Measurements from ENCODE around the gene RAP1GAP2. TPM values are rescaled to one million over a fixed set of nuclear protein-coding genes. Genes with fewer than 3 reads are reported as not detected.
A peak's percentile ranks its signal among the peaks of the same experiment; 100 is the strongest.
"Not testable (repeated sequence)": the region's sequence is repeated elsewhere in the genome, so short reads cannot be mapped to it uniquely, and the experiment has no call there.

RAP1GAP2 gene
- polyA plus RNA-seq, 1 donor = 21.3 TPM

DNA sequence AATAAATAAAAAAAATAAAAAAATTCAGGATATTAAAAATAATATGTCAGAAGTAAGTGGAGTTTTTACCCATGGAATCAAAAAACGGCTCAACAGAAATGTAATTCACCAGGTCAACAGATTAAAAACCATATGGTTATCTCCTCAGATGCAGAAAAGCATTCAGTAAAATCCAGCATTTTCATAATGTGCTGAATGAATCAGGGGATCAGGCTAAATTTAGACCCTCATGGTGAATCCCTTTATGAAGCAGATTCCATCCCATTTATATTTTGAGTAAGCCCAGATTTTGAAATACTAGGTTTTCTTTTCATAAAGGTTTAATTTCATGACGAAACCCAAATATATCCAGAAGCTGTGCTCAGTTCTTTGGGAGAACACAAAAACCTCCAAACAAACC, 182.8 kb downstream of the RAP1GAP2 start:
- H3K4me1 ChIP-seq (ENCODE audit: control insufficient read depth, insufficient read depth, low read length) = no peaks in the 10 kb centered on the region
- no peak overlapping the region for H3K4me3 ChIP-seq (ENCODE audit: low read length)
- H3K27me3 ChIP-seq (ENCODE audit: control insufficient read depth, insufficient read depth, low read length) = no peaks in the 10 kb centered on the region
- no peaks in the 10 kb centered on the region for H3K9me3 ChIP-seq (ENCODE audit: control insufficient read depth, low read depth, low read length)
- no peak overlapping the region for H3K27ac ChIP-seq (ENCODE audit: low read length)
- peaks cover 15% of the 10 kb centered on the region for H3K36me3 ChIP-seq (ENCODE audit: control insufficient read depth, insufficient read depth, low read length)
- DNase-seq = no peak
- 100% methylated on average over 1 of the region's 2 CpGs for WGBS (ENCODE audit: insufficient coverage, low lambda C conversion rate)

GRCh38 chr17:2980211-2980903, 184.1 kb downstream of the RAP1GAP2 start:
- WGBS (ENCODE audit: insufficient coverage, low lambda C conversion rate) = no CpG with 5 or more reads among the region's 13 CpGs
- H3K27ac ChIP-seq (ENCODE audit: low read length) = no peak overlapping the region
- H3K27me3 ChIP-seq (ENCODE audit: control insufficient read depth, insufficient read depth, low read length) = no peaks in the 10 kb centered on the region
- peaks cover 18% of the 10 kb centered on the region for H3K36me3 ChIP-seq (ENCODE audit: control insufficient read depth, insufficient read depth, low read length)
- H3K4me1 ChIP-seq (ENCODE audit: control insufficient read depth, insufficient read depth, low read length) = no peaks in the 10 kb centered on the region
- no peak overlapping the region for H3K4me3 ChIP-seq (ENCODE audit: low read length)
- no peak for DNase-seq
- H3K9me3 ChIP-seq (ENCODE audit: control insufficient read depth, low read depth, low read length) = no peaks in the 10 kb centered on the region

DNA sequence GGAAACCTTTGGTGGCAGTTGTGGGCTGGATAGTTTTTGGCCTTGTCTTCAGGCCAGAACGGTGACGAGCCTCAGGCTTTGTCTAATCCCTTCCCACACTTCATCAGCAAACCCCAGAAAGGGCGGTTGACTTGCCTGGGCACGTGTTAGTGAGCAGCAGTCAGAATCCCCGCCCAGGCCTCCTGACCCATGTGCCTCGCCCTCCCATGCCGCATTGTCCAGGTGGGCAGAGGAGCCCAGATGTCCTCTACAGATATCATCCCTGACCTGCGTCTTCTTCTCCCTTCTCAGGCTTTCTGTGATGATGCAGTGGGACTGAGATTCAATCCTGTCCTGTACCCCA, 184.6 kb downstream of the RAP1GAP2 start:
- Histone ChIP-seq H3K27me3 (ENCODE audit: control insufficient read depth, insufficient read depth, low read length) (no peaks in the 10 kb centered on the region), H3K4me3 (ENCODE audit: low read length) (no peak overlapping the region), H3K27ac (ENCODE audit: low read length) (no peak overlapping the region), H3K36me3 (ENCODE audit: control insufficient read depth, insufficient read depth, low read length) (peaks cover 18% of the 10 kb centered on the region), H3K9me3 (ENCODE audit: control insufficient read depth, low read depth, low read length) (no peaks in the 10 kb centered on the region), H3K4me1 (ENCODE audit: control insufficient read depth, insufficient read depth, low read length) (no peaks in the 10 kb centered on the region)
- no CpG with 5 or more reads among the region's 8 CpGs for WGBS (ENCODE audit: insufficient coverage, low lambda C conversion rate)
- no peak for DNase-seq

DNA sequence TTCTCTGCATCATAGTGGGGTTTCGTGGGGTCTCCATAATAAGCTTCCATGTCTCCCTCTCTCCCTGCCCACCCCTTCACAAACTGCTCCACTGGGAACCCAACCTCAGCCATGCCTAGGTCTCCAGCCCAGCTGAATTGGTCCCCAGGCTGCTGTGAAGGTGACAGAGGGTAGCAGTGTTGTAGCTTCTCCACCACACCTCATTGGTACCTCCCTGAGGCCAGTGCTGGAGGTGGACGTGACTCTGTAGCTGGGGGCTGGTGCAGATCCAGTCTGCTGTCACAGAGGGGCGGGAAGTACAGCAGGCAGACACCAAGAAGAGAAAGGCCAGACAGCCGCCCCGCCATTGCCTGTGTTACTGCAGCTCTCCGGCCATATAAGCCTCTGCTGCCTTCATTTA, 185.1 kb downstream of the RAP1GAP2 start:
- DNase-seq = no peak

GRCh38 chr17:2982854-2983253, 186.6 kb downstream of the RAP1GAP2 start:
- no peak overlapping the region for H3K27ac ChIP-seq (ENCODE audit: low read length)
- 85% methylated on average over 2 of the region's 18 CpGs for WGBS (ENCODE audit: insufficient coverage, low lambda C conversion rate)

More for the DNA sequence above, 185.1 kb downstream of the RAP1GAP2 start:
- no peaks in the 10 kb centered on the region for H3K4me1 ChIP-seq (ENCODE audit: control insufficient read depth, insufficient read depth, low read length)
- H3K9me3 ChIP-seq (ENCODE audit: control insufficient read depth, low read depth, low read length) = no peaks in the 10 kb centered on the region
- WGBS (ENCODE audit: insufficient coverage, low lambda C conversion rate) = no CpG with 5 or more reads among the region's 6 CpGs
- peaks cover 18% of the 10 kb centered on the region for H3K36me3 ChIP-seq (ENCODE audit: control insufficient read depth, insufficient read depth, low read length)
- no peak overlapping the region for H3K27ac ChIP-seq (ENCODE audit: low read length)
- H3K4me3 ChIP-seq (ENCODE audit: low read length) = no peak overlapping the region
- H3K27me3 ChIP-seq (ENCODE audit: control insufficient read depth, insufficient read depth, low read length) = no peaks in the 10 kb centered on the region

GRCh38 chr17:2983255-2983654, 187.0 kb downstream of the RAP1GAP2 start:
- H3K27ac ChIP-seq (ENCODE audit: low read length) = no peak overlapping the region
- no peaks in the 10 kb centered on the region for H3K4me1 ChIP-seq (ENCODE audit: control insufficient read depth, insufficient read depth, low read length)
- H3K4me3 ChIP-seq (ENCODE audit: low read length) = no peak overlapping the region
- no peaks in the 10 kb centered on the region for H3K9me3 ChIP-seq (ENCODE audit: control insufficient read depth, low read depth, low read length)
- peaks cover 21% of the 10 kb centered on the region for H3K36me3 ChIP-seq (ENCODE audit: control insufficient read depth, insufficient read depth, low read length)
- WGBS (ENCODE audit: insufficient coverage, low lambda C conversion rate) = 100% methylated on average over 4 of the region's 9 CpGs
- no peak for DNase-seq
- no peaks in the 10 kb centered on the region for H3K27me3 ChIP-seq (ENCODE audit: control insufficient read depth, insufficient read depth, low read length)

More at GRCh38 chr17:2982854-2983253, 186.6 kb downstream of the RAP1GAP2 start:
- Histone ChIP-seq H3K36me3 (ENCODE audit: control insufficient read depth, insufficient read depth, low read length) (peaks cover 21% of the 10 kb centered on the region), H3K27me3 (ENCODE audit: control insufficient read depth, insufficient read depth, low read length) (no peaks in the 10 kb centered on the region), H3K9me3 (ENCODE audit: control insufficient read depth, low read depth, low read length) (no peaks in the 10 kb centered on the region), H3K4me3 (ENCODE audit: low read length) (no peak overlapping the region), H3K4me1 (ENCODE audit: control insufficient read depth, insufficient read depth, low read length) (no peaks in the 10 kb centered on the region)
- DNase-seq = peak in 1 of 2 donors; percentile 15

- no peak overlapping the region for H3K4me3 ChIP-seq (ENCODE audit: low read length)
- peaks cover 19% of the 10 kb centered on the region for H3K36me3 ChIP-seq (ENCODE audit: control insufficient read depth, insufficient read depth, low read length)
- H3K27ac ChIP-seq (ENCODE audit: low read length) = no peak overlapping the region
- 80% methylated on average over 1 of the region's 5 CpGs for WGBS (ENCODE audit: insufficient coverage, low lambda C conversion rate)
- H3K27me3 ChIP-seq (ENCODE audit: control insufficient read depth, insufficient read depth, low read length) = no peaks in the 10 kb centered on the region
- H3K4me1 ChIP-seq (ENCODE audit: control insufficient read depth, insufficient read depth, low read length) = no peaks in the 10 kb centered on the region
- no peaks in the 10 kb centered on the region for H3K9me3 ChIP-seq (ENCODE audit: control insufficient read depth, low read depth, low read length)
- no peak for DNase-seq
These were observed 189.1 kb downstream of the RAP1GAP2 start for GRCh38 chr17:2985318-2985717.

GRCh38 chr17:2986925-2987324, 190.7 kb downstream of the RAP1GAP2 start:
- WGBS (ENCODE audit: insufficient coverage, low lambda C conversion rate) = 93% methylated on average over 3 of the region's 5 CpGs
- Histone ChIP-seq H3K36me3 (ENCODE audit: control insufficient read depth, insufficient read depth, low read length) (peaks cover 7% of the 10 kb centered on the region), H3K27ac (ENCODE audit: low read length) (no peak overlapping the region), H3K4me1 (ENCODE audit: control insufficient read depth, insufficient read depth, low read length) (no peaks in the 10 kb centered on the region), H3K27me3 (ENCODE audit: control insufficient read depth, insufficient read depth, low read length) (no peaks in the 10 kb centered on the region), H3K9me3 (ENCODE audit: control insufficient read depth, low read depth, low read length) (no peaks in the 10 kb centered on the region), H3K4me3 (ENCODE audit: low read length) (no peak overlapping the region)
- no peak for DNase-seq

DNA sequence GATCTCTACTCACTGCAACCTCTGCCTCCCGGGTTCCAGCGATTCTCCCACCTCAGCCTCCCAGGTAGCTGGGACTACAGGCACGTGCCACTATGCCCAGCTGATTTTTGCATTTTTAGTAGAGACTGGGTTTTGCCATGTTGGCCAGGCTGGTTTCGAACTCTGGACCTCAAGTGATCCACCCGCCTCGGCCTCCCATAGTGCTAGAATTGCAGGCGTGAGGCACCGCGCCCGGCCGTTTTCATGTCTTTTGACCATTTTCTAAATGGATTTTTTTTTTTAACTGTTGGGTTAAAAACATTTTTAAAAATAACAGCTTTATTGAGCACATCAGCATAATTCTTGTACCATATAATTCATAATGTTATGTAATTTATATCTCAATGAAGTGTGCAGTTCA, 193.2 kb downstream of the RAP1GAP2 start:
- H3K27ac ChIP-seq (ENCODE audit: low read length); H3K27me3 ChIP-seq (ENCODE audit: control insufficient read depth, insufficient read depth, low read length); H3K9me3 ChIP-seq (ENCODE audit: control insufficient read depth, low read depth, low read length); DNase-seq; H3K4me1 ChIP-seq (ENCODE audit: control insufficient read depth, insufficient read depth, low read length); H3K4me3 ChIP-seq (ENCODE audit: low read length): not testable (repeated sequence)
- 97% methylated on average over 5 of the region's 11 CpGs for WGBS (ENCODE audit: insufficient coverage, low lambda C conversion rate)
- H3K36me3 ChIP-seq (ENCODE audit: control insufficient read depth, insufficient read depth, low read length) = peaks cover 11% of the 10 kb centered on the region

DNA sequence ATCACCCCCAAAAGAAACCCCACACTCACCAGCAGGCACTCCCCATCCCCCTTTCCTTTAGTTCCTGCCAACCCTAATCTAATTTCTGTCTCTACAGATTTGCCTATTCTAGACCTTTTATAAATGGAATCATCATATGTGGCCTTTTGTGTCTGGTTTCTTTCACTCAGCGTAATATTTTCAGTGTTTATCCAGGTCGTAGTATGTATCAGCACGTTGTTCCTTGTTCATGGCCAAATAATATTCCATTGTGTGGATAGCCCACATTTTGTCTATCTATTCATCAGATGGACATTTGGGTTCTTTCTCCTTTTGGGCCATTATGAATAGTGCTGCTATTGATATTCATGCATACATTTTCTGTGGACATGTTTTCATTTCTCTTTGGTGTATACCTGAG, 193.6 kb downstream of the RAP1GAP2 start:
- no peak for DNase-seq
- Histone ChIP-seq H3K27ac (ENCODE audit: low read length) (no peak overlapping the region), H3K36me3 (ENCODE audit: control insufficient read depth, insufficient read depth, low read length) (peaks cover 10% of the 10 kb centered on the region), H3K4me3 (ENCODE audit: low read length) (no peak overlapping the region), H3K9me3 (ENCODE audit: control insufficient read depth, low read depth, low read length) (no peaks in the 10 kb centered on the region), H3K27me3 (ENCODE audit: control insufficient read depth, insufficient read depth, low read length) (no peaks in the 10 kb centered on the region), H3K4me1 (ENCODE audit: control insufficient read depth, insufficient read depth, low read length) (no peaks in the 10 kb centered on the region)
- WGBS (ENCODE audit: insufficient coverage, low lambda C conversion rate) = 100% methylated on average over 1 of the region's 3 CpGs

DNA sequence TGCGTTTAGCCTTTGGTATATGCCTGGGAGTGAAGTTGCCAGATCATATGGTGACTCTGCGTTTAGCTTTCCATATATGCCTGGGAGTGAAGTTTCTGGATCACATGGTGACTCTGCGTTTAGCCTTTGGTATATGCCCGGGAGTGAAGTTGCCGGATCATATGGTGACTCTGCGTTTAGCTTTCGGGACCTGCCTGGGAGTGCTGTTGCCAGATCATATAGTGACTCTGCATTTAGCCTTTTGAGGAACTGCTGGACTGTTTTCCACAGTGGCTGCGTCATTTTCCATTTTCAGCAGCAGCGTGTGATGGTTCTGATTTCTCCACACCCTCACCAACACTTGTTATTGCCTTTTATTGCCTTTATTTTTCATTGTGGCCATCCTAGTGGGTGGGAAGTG, 194.2 kb downstream of the RAP1GAP2 start:
- DNase-seq = no peak
- no peak overlapping the region for H3K4me3 ChIP-seq (ENCODE audit: low read length)
- H3K36me3 ChIP-seq (ENCODE audit: control insufficient read depth, insufficient read depth, low read length) = peaks cover 14% of the 10 kb centered on the region
- H3K4me1 ChIP-seq (ENCODE audit: control insufficient read depth, insufficient read depth, low read length) = no peaks in the 10 kb centered on the region
- H3K9me3 ChIP-seq (ENCODE audit: control insufficient read depth, low read depth, low read length) = no peaks in the 10 kb centered on the region
- H3K27me3 ChIP-seq (ENCODE audit: control insufficient read depth, insufficient read depth, low read length) = no peaks in the 10 kb centered on the region
- no peak overlapping the region for H3K27ac ChIP-seq (ENCODE audit: low read length)
- no CpG with 5 or more reads among the region's 9 CpGs for WGBS (ENCODE audit: insufficient coverage, low lambda C conversion rate)

All from large intestine (tissue), 3 donors.